GM18951 (cell line): ENCODE measurements around the gene EYS.

Experiments
- POLR2A ChIP-seq: IDR thresholded peaks from 4 replicates; pipeline ENCODE4 v1.6.1; 2011; ENCODE audit warnings: mild to moderate bottlenecking; ENCODE audit not compliant: insufficient read length, insufficient read depth; ENCODE audit errors: extremely low read depth
- in situ Hi-C: fragments of 300-500 bp; cut with MboI; formaldehyde crosslinking; loops from one replicate; pipeline ENCODE4 v1.12.0; 2022; ENCODE audit warnings: low sequenced_read_pairs, mixed read lengths, inconsistent platforms; ENCODE audit not compliant: unreplicated experiment

Gene EYS

DNA sequence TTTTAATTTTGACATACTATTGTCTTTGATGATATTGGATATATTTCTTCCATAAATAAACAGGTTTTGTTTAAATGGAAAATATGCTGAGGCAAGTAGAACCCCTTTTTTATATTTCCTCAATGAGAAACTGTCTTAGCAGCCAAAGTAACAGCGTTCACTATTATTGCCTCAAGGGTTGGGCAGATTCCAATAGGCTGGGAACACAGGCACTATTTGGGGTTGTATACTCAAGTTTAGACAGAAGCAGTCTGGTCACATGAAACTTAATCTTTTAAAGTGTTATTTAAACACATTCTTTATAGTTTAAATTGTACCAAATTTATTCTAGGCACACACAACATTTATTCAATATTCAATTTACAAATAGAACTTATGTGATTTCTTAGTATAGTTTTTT is 520.2 kb downstream of the EYS start:
- in situ Hi-C loops: no loop called here
- TF ChIP-seq POLR2A: no peak

DNA sequence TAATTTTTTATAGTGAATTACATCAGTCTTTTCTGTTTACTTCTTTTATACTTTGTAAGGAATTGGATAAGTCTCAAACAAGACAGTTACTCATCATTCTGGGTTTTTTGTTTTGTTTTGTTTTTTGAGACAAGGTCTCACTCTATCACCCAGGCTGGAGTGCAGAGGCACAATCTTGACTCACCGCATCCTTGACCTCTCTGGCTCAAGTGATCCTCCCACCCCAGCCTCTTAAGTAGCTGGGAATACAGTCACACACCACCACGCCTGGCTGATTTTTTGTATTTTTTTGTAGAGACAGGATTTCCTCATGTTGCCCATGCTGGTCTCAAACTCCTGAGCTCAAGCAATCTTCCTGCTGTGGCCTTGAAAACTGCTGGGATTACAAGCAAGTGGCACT is 524.3 kb downstream of the EYS start:
- in situ Hi-C loops: no loop called here

DNA sequence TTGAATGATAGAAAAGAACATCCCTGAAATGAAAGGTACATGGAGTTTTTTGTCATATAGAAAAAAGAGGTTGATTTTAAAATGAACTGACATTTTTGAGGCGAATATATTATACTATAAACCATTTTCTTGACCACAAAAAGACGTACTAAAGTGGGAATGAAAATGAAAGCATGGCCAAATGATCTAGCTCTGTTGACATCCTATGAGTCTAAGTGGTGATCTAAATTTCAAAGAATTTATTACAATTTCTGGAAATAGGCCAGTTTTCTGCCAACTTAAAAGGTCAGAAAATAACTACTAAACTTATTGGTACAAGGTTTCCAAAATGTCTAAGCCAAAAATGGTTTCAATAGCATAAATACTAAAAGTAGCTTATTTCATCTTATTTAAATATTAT is 536.8 kb downstream of the EYS start:
- in situ Hi-C loops: no loop called here
- TF ChIP-seq POLR2A: no peak

More for the DNA sequence above, 524.3 kb downstream of the EYS start:
- no peak for TF ChIP-seq POLR2A

DNA sequence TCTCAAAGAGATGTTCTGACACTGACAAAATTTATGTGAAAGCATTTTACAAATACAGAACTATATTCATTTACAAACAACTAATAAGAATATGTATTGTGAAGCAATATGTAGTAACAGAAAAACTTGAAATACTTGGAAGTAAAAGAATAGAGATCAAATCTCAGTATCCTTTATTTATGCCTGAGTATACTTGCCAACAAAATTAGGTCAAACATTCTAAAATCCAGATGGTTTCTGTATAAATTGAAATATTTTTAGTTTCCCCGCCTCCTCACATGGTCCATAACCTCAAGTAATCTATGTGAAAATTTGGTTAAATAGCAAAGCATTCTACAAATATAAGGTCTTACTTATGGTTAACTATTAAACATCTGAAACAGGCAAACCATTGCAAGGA is 545.4 kb downstream of the EYS start:
- in situ Hi-C loops: no loop called here
- TF ChIP-seq POLR2A: no peak

DNA sequence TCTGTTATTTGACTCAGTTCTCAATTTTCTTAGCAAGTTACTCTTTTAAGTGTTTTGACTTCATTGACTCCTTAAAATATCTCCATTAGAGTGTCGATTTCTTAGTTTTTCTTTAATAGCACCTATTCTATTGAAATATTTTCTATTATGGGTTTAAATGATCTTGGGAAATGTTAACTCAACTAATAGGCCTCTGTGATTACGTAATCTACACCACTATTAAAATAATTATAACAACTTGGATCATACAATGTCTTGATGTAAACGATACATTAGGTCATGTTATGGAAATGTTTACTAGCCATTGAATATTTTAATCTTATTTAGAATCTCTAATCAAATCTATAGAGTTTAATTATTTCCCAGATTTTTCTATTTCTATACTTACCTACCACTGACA is 550.0 kb downstream of the EYS start:
- no peak for TF ChIP-seq POLR2A
- in situ Hi-C loops: no loop called here

DNA sequence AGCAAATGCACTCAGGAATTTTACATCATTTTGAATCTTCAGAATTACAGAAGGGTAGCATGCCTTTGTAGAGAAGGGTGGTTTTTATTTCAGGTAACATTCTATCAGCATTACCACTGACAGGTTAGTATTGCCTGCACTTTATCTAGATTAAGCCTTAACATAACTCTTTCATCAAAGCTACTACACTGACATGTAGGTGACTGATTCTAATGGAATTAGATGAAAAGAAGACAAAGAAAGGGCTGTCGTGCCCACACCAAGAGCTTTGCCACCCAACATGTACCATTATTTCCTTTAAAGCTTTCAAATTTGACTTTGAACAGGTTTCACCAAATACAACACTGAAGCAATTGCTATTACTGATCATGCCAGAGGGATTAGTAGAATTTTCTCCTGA is 551.9 kb downstream of the EYS start:
- no peak for TF ChIP-seq POLR2A
- in situ Hi-C loops: no loop called here

DNA sequence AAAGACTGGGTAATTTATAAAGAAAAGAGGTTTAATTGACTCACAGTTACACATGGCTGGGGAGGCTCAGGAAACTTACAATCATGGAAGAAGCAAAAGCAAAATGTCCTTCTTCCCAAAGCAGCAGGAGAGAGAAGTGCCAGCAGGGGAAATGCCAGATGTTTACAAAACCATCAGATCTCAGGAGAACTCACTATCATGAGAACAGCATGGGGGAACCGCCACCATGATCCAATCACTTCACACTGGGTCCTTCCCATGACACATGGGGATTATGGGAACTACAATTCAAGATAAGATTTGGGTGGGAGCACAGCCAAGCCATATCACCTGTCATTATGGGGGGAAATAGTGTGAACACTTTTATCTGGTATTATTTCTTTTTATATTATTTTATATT is 557.2 kb downstream of the EYS start:
- no peak for TF ChIP-seq POLR2A
- in situ Hi-C loops: no loop called here

DNA sequence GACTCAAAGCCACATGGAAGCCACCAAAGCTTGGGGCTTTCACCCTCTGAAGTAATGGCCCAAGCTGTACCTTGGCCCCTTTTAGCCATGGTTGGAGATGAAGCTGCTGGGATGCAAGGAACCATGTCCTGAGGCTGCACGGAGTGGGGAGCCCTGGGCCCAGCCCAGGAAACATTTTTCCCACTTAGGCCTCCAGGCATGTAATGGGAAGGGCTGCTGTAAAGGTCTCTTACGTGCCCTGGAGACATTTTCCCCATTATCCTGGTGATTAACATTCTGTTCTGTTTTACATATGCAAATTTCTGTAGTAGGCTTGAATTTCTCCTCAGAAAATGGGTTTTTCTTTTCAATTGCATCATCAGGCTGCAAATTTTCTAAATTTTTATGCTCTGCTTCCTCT is 558.2 kb downstream of the EYS start:
- in situ Hi-C loops: no loop called here
- no peak for TF ChIP-seq POLR2A

DNA sequence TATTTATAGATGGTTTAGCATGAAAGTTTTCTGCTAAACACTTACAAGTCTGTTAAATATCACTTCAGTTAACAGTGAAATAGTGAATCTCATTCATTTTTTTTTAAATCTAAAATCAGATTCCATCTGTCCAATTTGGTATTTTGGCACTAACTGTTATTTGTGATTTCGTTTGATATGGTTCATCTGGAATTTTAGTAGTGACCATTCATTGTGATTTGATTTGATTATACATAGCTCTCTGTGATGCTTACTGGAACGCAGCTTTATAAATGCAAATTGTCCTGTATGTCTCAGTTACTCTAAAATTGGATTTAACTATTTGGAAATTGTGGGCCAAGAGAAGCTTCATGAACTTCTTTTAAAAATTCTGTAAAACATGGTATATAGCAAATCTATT is 571.5 kb downstream of the EYS start:
- in situ Hi-C loops: no loop called here
- TF ChIP-seq POLR2A: no peak

DNA sequence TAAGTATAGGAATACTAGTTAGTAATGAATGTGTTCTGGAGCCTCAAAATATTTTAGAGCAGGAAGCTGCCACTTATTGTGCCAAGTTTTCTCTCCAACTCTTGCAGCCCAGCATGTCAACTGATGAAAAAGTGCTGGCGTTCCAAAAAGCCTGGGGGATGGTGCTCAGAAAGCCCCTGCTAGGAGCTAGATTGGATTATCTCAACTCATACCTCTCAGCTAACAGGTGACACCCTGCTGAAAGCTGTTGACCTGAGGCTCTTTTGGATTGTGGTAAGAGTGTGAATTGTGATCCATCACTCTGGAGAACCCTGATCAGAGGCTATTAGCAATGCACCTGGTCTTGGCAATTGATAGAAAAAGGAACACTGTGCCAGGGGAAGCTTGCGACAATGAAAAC is 580.4 kb downstream of the EYS start:
- in situ Hi-C loops: no loop called here
- TF ChIP-seq POLR2A: no peak

DNA sequence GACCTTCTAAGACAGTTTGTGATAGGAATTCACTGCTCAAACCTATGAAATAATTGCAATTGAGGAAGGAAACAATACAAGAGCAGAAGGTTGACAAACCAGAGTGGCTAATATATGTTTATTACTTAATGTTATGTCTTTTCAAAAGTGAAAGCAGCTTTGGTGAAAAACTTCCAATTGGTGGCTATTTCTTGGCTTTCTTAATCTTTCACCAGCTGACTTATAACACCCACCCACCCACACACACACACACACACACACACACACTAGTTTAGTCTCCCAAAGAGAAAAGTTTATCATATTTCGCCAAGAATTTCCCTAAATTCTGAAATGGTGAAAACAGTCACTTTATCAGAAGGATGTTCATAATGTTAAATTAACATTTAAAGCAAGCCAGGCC is 583.5 kb downstream of the EYS start:
- TF ChIP-seq POLR2A: no peak
- in situ Hi-C loops: no loop called here

DNA sequence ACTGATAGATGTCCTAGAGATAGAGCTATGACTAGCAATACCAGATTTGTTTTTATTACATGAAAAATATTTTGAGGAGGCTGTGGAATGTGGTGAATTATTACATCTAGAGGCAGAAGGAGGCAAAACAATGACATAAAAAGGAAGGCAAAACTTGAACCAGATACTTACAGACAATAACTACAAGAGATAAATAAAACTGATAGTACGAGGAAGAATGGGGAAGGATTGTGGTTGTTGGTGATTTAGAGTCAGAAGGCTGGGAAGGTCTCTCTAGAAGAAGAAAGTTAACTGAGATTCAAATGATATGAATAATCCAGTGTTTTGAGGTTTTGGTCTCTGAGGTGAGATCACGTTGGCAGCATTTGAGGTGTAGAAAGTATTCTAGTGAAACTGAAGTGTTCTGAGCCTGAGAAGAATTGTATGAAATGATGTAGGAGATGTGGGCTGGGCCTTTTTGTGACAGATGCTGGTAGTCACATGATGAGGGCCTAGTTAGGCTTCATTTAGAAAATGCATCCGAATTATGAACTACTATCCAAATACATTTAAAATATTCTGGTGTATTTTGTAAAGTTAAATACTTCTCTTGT is 589.1 kb downstream of the EYS start:
- in situ Hi-C loops: no loop called here
- TF ChIP-seq POLR2A: no peak

DNA sequence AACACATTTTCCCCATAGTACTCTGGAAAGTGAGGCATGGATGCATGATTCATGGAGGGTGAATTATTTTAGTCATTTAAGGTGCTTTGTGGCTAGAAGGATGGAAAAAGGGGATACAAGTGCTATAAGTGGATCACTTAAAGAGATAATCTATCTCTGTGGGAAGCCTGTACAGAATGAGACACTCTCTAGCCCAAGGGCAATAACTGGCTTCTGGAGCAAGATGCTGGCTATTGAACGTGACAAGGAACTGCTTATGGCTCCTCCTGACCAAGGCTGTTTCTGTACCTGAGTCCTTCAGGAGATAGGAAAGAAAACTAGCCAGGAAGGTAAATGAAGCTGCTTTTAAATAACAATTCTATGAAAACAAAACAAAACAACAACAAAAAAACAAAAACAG is 590.7 kb downstream of the EYS start:
- no peak for TF ChIP-seq POLR2A
- in situ Hi-C loops: no loop called here

DNA sequence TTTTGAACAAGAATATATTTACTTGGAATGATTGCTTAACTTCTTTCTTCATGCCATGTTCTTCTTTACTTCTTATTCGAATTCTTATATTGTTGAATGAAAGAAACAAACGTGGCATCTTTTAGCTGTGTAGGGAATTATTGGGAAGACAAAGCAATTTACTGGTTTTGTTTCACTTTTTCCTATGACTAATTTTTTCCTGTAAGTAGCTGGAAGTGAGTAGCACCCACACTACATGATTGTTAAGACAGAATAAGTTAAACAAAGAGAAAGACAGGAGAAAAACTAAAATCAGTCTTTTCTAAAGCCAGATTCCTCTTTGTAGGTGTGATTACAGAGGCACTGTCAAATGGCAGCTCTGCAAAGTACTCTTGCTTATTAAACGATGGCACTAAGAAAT is 593.4 kb downstream of the EYS start:
- in situ Hi-C loops: no loop called here
- no peak for TF ChIP-seq POLR2A

DNA sequence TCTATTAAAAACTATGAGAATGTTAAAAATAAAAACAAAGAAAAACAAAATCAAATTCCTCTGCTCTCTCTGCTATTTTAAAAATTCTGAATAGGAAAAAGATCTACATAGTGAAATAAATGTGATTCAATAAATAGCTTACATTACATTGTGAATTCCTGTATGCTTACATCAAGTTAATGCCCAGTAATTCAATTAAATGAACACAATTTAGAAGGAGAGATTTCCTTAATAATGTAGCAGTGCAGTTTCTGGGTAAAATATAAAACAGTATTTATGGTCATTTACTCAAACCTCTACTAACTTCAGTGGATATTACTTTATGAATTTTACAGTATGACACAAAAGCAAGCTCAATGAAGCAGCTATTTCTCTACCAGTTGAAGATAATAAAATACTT is 594.6 kb downstream of the EYS start:
- TF ChIP-seq POLR2A: no peak
- in situ Hi-C loops: no loop called here
